ENCODE results near the gene NHLH1.

The NHLH1 gene

GRCh38 chr1:160413716-160414115 lies 46.8 kb downstream of the NHLH1 start:
- DNase-seq: no peak

- DNase-seq: no peak
These were observed 48.0 kb downstream of the NHLH1 start for GRCh38 chr1:160414881-160415280.

GRCh38 chr1:160415696-160416290 lies 48.9 kb downstream of the NHLH1 start:
- no peak for DNase-seq

- no peak for DNase-seq
These were observed 49.5 kb downstream of the NHLH1 start for GRCh38 chr1:160416369-160416768.

GRCh38 chr1:160418483-160418882 lies 51.6 kb downstream of the NHLH1 start:
- no peak for DNase-seq

GRCh38 chr1:160419150-160419837 lies 52.4 kb downstream of the NHLH1 start:
- DNase-seq: no peak

GRCh38 chr1:160419838-160420169 lies 52.9 kb downstream of the NHLH1 start:
- no peak for DNase-seq

- no peak for DNase-seq
These were observed 54.3 kb downstream of the NHLH1 start for GRCh38 chr1:160420881-160421842.

- no peak for DNase-seq
These were observed 55.0 kb downstream of the NHLH1 start for GRCh38 chr1:160421881-160422280.

Measured in DMS79 treated with DMSO at 0.1 percent for 48 hours (cell line).